SK-N-SH (cell line): Measurements from ENCODE around the gene CYTH3.
"Not testable (repeated sequence)": the region's sequence is repeated elsewhere in the genome, so short reads cannot be mapped to it uniquely, and the experiment has no call there.

Experiments used
- CHD2 ChIP-seq: fragments of 150-350 bp; IDR thresholded peaks from 2 replicates; pipeline ENCODE4 v1.6.1; 2018; ENCODE audit warnings: low read length; ENCODE audit not compliant: partially characterized antibody
- GABPA ChIP-seq: IDR thresholded peaks from 2 replicates; pipeline ENCODE4 v1.4.0; 2012; ENCODE audit warnings: low read depth, mild to moderate bottlenecking
- RAD21 ChIP-seq: IDR thresholded peaks from 2 replicates; pipeline ENCODE4 v1.6.1; 2012; ENCODE audit warnings: mild to moderate bottlenecking, low read length
- TAF1 ChIP-seq: IDR thresholded peaks from 2 replicates; pipeline ENCODE4 v1.6.1; 2012; ENCODE audit warnings: low read depth, mild to moderate bottlenecking, low read length, moderate library complexity, borderline replicate concordance

DNA sequence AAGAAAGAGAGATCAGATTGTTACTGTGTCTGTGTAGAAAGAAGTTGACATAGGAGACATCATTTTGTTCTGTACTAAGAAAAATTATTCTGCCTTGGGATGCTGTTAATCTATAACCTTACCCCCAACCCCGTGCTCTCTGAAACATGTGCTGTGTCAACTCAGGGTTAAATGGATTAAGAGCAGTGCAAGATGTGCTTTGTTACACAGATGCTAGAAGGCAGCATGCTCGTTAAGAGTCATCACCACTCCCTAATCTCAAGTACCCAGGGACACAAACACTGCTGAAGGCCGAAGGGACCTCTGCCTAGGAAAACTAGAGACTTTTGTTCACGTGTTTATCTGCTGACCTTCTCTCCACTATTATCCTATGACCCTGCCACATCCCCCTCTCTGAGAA, 49.0 kb downstream of the CYTH3 start:
- TF ChIP-seq RAD21, GABPA, TAF1, CHD2: not testable (repeated sequence)
